Spleen (tissue), 11 donors: Measurements from ENCODE around the gene ZNF581. TPM values are rescaled to one million over a fixed set of nuclear protein-coding genes. Genes with fewer than 3 reads are reported as not detected.
A peak's percentile ranks its signal among the peaks of the same experiment; 100 is the strongest.

Experiments used
- DNase-seq: peaks from one replicate; pipeline ENCODE4 v3.0.0-alpha.2; 2020
- H3K27ac ChIP-seq, 8 donors: fragments of 200-600 bp; sonication (generic) in 7 of 8; 1 replicate in 4 of 8; 2 replicates in 4 of 8; pipeline versions ENCODE4 v1.5.0 to v1.8.0; 2016 to 2021; ENCODE audit warnings: inconsistent platforms in 4 of 8, mild to moderate bottlenecking in 4 of 8, moderate library complexity in 1 of 8
- H3K27me3 ChIP-seq, 7 donors: fragments of 200-600 bp; sonication (generic) in 6 of 7; replicated peaks in 1 of 7; 1 replicate in 4 of 7; 2 replicates in 3 of 7; pipeline versions ENCODE4 v1.5.0 to v1.8.0; 2016 to 2021; ENCODE audit warnings: inconsistent platforms in 3 of 7, mild to moderate bottlenecking in 1 of 7
- H3K36me3 ChIP-seq, 6 donors: fragments of 200-600 bp; sonication (generic) in 5 of 6; 1 replicate in 4 of 6; 2 replicates in 2 of 6; pipeline versions ENCODE4 v1.5.0 to v1.8.0; 2016 to 2021; ENCODE audit warnings: inconsistent platforms in 2 of 6
- H3K4me1 ChIP-seq, 6 donors: fragments of 200-600 bp; sonication (generic) in 5 of 6; 1 replicate in 3 of 6; 2 replicates in 3 of 6; pipeline versions ENCODE4 v1.5.0 to v1.8.0; 2016 to 2021; ENCODE audit warnings: inconsistent platforms in 3 of 6
- H3K4me3 ChIP-seq, 8 donors: fragments of 200-600 bp; sonication (generic) in 7 of 8; 1 replicate in 4 of 8; 2 replicates in 4 of 8; pipeline versions ENCODE4 v1.5.0 to v1.8.0; 2016 to 2021; ENCODE audit warnings: inconsistent platforms in 4 of 8, mild to moderate bottlenecking in 4 of 8, moderate library complexity in 2 of 8
- H3K9me3 ChIP-seq, 8 donors: fragments of 200-600 bp; sonication (generic) in 7 of 8; 1 replicate in 4 of 8; 2 replicates in 4 of 8; pipeline versions ENCODE4 v1.5.0 to v1.8.0; 2016 to 2021; ENCODE audit warnings: inconsistent platforms in 4 of 8
- CTCF ChIP-seq, 11 experiments: fragments of 200-600 bp in 7 of 11; fragments of 450-650 bp in 4 of 11; sonication (generic) in 4 of 11; IDR thresholded peaks in 8 of 11; conservative IDR thresholded peaks in 3 of 11; 1 replicate in 7 of 11; 2 replicates in 4 of 11; pipeline versions ENCODE4 v1.4.0 to v1.8.0; 2016 to 2021; ENCODE audit warnings: antibody characterized with exemption in 11 of 11, inconsistent platforms in 4 of 11, mild to moderate bottlenecking in 1 of 11
- POLR2A ChIP-seq, 3 donors: fragments of 450-650 bp; IDR thresholded peaks; one replicate each; pipeline ENCODE4 v1.5.1; 2017; ENCODE audit warnings: antibody characterized with exemption in 3 of 3, mild to moderate bottlenecking in 1 of 3
- POLR2AphosphoS5 ChIP-seq, 3 donors: sonication (generic); formaldehyde crosslinking; IDR thresholded peaks; one replicate each; pipeline ENCODE4 v1.5.1; 2017; ENCODE audit warnings: antibody characterized with exemption in 3 of 3
- WGBS, 5 donors: extraction: QIAGEN DNeasy Blood & Tissue Kit in 3 of 5; methylation state at CpG; one replicate each; pipeline versions ENCODE4 v1.1.5 to v1.1.7; 2013 to 2018; 5-methylcytosine and 5-hydroxymethylcytosine counted together
- intact Hi-C: fragments of 100-400 bp; cut with DNase I; formaldehyde crosslinking; loops from one replicate; pipeline ENCODE4 v1.15.0; 2023; ENCODE audit warnings: low total_unique reads
- polyA plus RNA-seq, 3 donors: library from polyadenylated mRNA; stranded (reverse); fragments of 200-250 nt; gene quantifications; one replicate each; pipeline ENCODE4 v1.2.1, GENCODE V29; 2013
- total RNA-seq, 7 donors: library from RNA; depleted of rRNA in 3 of 7; stranded (reverse); fragments of >200 nt in 3 of 7; fragmentation: NEBNext Ultra II Directional in 4 of 7; extraction: Animal tissue kit (Norgen Biotek cat#: 25700) in 4 of 7; gene quantifications; one replicate each; pipeline versions ENCODE4 v1.1.0 to v1.2.1, GENCODE V29; 2016 to 2021
- donor health status: healthy with polysubstance abuse.
- donor health status: DM: no; HTN: no; CAD: no; lungs with moderate emphysema.
- donor health status: DM: no; HTN: no; CAD: no.
- donor health status: Bipolar disorder and iron deficiency.
- donor health status: healthy.
- donor health status: DM: no; HTN: no; CAD: no.
- donor health status: DM: yes; HTN: yes; CAD: no.

ZNF581 gene
- total and polyA plus RNA-seq, 10 donors: 21.4 to 46.5 (median 30.2) TPM

- Histone ChIP-seq H3K4me3 (peak overlapping the region; percentile 61 to 97 (median 74)), H3K27ac (peak overlapping the region; percentile 84 to 99 (median 96)), H3K27me3 (no peaks in the 10 kb centered on the region), H3K4me1 (peaks cover 15 to 93% (median 62%) of the 10 kb centered on the region in 6 donors), H3K36me3 (peaks cover 0 to 42% (median 13%) of the 10 kb centered on the region in 6 donors), H3K9me3 (no peaks in the 10 kb centered on the region)
- 0 to 5% (median 0%) methylated on average over 16 to 43 of the region's 43 CpGs for WGBS, 5 donors
- intact Hi-C loops: no loop called here
- TF ChIP-seq POLR2A (IDR thresholded peaks at IDR 0.05) (no peak), POLR2AphosphoS5 (IDR thresholded peaks at IDR 0.05) (peak; percentile 84 to 92 (median 89))
- DNase-seq: peak; percentile 99
Measured at GRCh38 chr19:55605207-55605636, 38.2 kb upstream of the ZNF581 start.

- 0 to 2% (median 1%) methylated on average over 18 to 44 of the region's 44 CpGs for WGBS, 5 donors
- Histone ChIP-seq H3K27me3 (no peaks in the 10 kb centered on the region), H3K9me3 (no peaks in the 10 kb centered on the region), H3K4me1 (peaks cover 16 to 95% (median 63%) of the 10 kb centered on the region in 6 donors), H3K4me3 (peak within 1 kb of the TSS; percentile 61 to 97 (median 74)), H3K27ac (peak within 1 kb of the TSS; percentile 84 to 99 (median 96)), H3K36me3 (peaks cover 0 to 49% (median 15%) of the 10 kb centered on the region in 6 donors)
- DNase-seq: peak; percentile 89
- TF ChIP-seq POLR2A (IDR thresholded peaks at IDR 0.05) (no peak), POLR2AphosphoS5 (IDR thresholded peaks at IDR 0.05) (peak in 1 of 3 donors; percentile 38), CTCF (IDR thresholded peaks at IDR 0.05 in 8 of 11, conservative IDR thresholded peaks at IDR 0.05 in 3 of 11) (peak; percentile 43 to 75 (median 68))
- intact Hi-C loops: no loop called here
Measured at GRCh38 chr19:55605637-55606470, 37.6 kb upstream of the ZNF581 start, which contains the start of gene ZNF865. ZNF865 (plus strand) TSS chr19:55605647; CDS start chr19:55613619, 7,972 bp downstream.

GRCh38 chr19:55606471-55606787 lies 37.0 kb upstream of the ZNF581 start:
- TF ChIP-seq POLR2AphosphoS5 (IDR thresholded peaks at IDR 0.05): peak in 1 of 3 donors; percentile 2
- TF ChIP-seq CTCF (IDR thresholded peaks at IDR 0.05 in 8 of 11, conservative IDR thresholded peaks at IDR 0.05 in 3 of 11): peak in 1 of 11 experiments; percentile 4
- no peak for TF ChIP-seq POLR2A (IDR thresholded peaks at IDR 0.05)
- Histone ChIP-seq H3K27ac (peak overlapping the region; percentile 55 to 99 (median 96)), H3K36me3 (peaks cover 0 to 52% (median 15%) of the 10 kb centered on the region in 6 donors), H3K27me3 (no peaks in the 10 kb centered on the region), H3K4me1 (peaks cover 18 to 95% (median 63%) of the 10 kb centered on the region in 6 donors), H3K9me3 (no peaks in the 10 kb centered on the region), H3K4me3 (peak overlapping the region; percentile 61 to 97 (median 74))
- intact Hi-C loops: no loop called here
- DNase-seq: no peak
- 24 to 26% (median 24%) methylated on average over 12 of the region's 12 CpGs for WGBS, 5 donors

- Histone ChIP-seq H3K27ac (peak overlapping the region; percentile 55 to 99 (median 96)), H3K4me1 (peaks cover 20 to 95% (median 63%) of the 10 kb centered on the region in 6 donors), H3K4me3 (peak overlapping the region in 6 of 8 donors; percentile 61 to 97 (median 81)), H3K9me3 (no peaks in the 10 kb centered on the region), H3K27me3 (no peaks in the 10 kb centered on the region), H3K36me3 (peaks cover 0 to 52% (median 15%) of the 10 kb centered on the region in 6 donors)
- 59 to 71% (median 62%) methylated on average over 9 of the region's 9 CpGs for WGBS, 5 donors
- intact Hi-C loops: no loop called here
- DNase-seq: no peak
- TF ChIP-seq POLR2A (IDR thresholded peaks at IDR 0.05): no peak
- TF ChIP-seq CTCF (IDR thresholded peaks at IDR 0.05 in 8 of 11, conservative IDR thresholded peaks at IDR 0.05 in 3 of 11): no peak
- TF ChIP-seq POLR2AphosphoS5 (IDR thresholded peaks at IDR 0.05): no peak
Measured at GRCh38 chr19:55606817-55607216, 36.6 kb upstream of the ZNF581 start.
